Activated T-helper 9 cell treated with anti-CD3 and anti-CD28 coated beads, Interleukin-2, amount 50 U/mL, for 16 hours (primary cell): ENCODE measurements around the gene CMSS1.
"Not testable (repeated sequence)": the region's sequence is repeated elsewhere in the genome, so short reads cannot be mapped to it uniquely, and the experiment has no call there.

ENCODE experiments used
- DNase-seq: peaks from one replicate; pipeline ENCODE4 v3.0.0-alpha.2; 2020; ENCODE audit warnings: low read depth

The CMSS1 gene

DNA sequence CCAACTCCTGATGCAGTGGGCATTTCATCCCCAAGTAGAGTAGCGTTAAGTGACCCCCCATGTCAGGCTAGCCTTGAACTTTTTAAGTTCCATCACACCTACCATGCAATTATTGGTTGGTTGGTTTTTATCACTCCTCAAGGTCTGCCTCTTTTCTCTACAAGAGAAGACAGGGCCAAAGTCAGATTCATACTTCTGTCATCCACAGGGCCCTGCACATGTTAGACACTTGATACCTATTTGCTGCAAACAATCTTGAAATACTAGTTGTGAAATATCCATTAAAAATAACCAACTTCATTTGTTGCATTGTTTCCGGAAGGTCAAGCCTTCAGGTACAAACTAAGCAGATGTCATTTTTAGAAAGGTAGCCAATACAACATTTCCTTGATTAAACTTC, 1.2 kb downstream of the CMSS1 start:
- DNase-seq = no peak

GRCh38 chr3:99823723-99824711, 6.4 kb downstream of the CMSS1 start:
- no peak for DNase-seq

GRCh38 chr3:99825004-99825640, 7.5 kb downstream of the CMSS1 start:
- DNase-seq = no peak

DNA sequence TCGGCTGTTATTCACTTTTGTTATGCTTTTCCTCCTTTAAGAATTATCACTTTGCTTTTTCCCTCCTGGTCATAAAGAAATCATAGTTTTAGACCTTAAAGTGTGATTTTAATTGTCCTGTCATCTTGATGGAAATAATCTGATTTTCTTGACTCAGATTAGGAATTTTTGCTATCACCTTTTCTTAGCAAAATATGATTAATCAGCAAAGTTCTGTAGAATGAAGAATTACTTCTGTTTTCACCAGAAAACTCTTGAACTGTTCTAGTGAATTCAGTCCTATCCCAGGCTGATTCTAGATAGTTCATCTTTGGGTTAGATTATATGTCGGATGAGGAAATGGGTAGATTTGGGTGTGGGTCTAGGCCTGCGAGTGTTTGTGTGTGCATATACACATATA, 12.2 kb downstream of the CMSS1 start:
- DNase-seq = no peak

DNA sequence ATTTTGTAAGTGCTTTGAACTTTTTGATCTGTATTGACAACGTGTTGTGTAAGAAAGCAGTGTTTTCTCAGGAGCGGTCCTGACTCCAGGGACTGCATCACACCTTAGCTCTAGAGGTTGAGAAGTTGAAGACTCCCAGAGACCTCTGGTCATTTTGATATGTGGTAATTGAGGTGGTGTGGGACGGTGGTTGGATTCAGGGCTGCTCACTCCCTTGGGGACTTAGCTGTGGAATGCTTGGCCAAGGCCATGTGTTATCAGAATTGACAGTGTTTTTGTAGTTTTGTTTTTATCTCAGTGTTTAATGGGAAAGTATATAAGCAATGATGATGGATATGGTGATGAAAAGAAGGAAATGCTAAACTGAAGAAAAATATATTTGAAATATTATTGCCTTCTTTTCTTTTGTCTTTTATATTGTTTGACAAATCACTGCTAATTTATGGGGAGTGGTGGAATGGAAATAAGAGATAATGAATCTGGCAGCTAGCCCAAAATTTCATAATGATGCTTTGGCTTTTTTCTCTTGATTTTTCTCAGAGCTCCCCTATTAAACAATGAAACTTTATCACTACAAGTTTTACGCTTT, 16.0 kb downstream of the CMSS1 start:
- DNase-seq = no peak

GRCh38 chr3:99834211-99834957, 16.7 kb downstream of the CMSS1 start:
- DNase-seq = no peak

- no peak for DNase-seq
Measured at GRCh38 chr3:99836681-99837080, 19.0 kb downstream of the CMSS1 start.

- no peak for DNase-seq
Measured at GRCh38 chr3:99837715-99838114, 20.1 kb downstream of the CMSS1 start.

DNA sequence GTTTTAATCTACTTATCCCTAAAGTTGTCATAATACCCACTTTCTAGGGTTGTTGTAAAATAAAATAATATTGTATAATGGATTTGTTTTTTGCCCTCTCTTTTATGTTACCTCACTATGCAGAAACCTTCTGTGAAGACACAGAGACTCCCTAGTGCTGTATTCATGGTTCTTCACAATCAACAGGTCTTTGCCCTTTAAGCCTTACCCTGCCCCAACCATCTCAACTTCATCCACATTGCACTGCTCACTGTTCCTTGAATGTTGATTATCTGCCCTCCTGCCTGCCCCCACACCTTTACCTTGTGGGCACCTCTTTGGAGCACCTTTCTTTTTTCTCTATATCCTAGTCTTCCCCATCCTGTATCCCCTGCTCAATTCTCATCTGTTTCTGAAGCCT, 21.1 kb downstream of the CMSS1 start:
- no peak for DNase-seq

- DNase-seq = no peak
Measured at GRCh38 chr3:99839613-99840012, 22.0 kb downstream of the CMSS1 start.

- not testable (repeated sequence) for DNase-seq
Measured at GRCh38 chr3:99841949-99842348, 24.3 kb downstream of the CMSS1 start.

DNA sequence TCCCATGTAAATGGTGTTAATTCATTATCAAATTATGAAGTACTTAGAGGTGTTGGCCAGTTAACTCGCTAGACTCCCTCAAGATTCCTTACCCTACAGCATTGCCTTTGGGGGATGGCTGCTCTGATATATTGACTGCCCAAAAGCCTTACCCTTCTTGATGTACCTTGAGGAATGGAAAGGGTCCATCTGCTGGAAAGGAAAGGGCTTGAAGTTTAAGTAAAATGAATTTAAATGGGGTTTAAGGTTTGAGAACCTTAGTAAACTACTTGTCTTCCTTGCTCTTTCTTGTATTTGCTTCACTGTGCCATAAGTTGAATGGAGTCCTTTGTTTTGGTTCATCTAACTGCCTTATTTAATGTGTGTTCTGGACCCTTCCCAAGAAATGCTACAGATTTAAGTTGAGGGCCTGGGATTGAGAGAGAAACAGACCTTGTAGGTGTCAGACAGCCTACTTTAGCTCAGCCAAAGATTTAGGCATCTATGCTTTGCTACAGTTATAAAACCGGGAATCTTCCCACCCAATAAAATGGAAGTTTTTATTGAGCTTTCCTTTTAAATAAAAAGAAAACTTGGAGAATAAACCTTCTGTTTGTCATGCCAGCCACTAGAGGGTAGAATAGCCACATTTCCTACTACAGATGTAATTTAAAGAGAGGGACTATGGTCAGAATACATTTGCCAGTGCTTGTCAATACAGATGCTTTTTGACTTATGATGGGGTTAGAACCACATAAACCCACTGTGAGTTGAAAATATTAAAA, 25.3 kb downstream of the CMSS1 start:
- no peak for DNase-seq

GRCh38 chr3:99843590-99844258, 26.1 kb downstream of the CMSS1 start:
- DNase-seq = no peak

- DNase-seq = no peak
Measured at GRCh38 chr3:99845331-99845730, 27.7 kb downstream of the CMSS1 start.

- DNase-seq = no peak
Measured at GRCh38 chr3:99845999-99846398, 28.3 kb downstream of the CMSS1 start.

GRCh38 chr3:99846477-99847160, 29.0 kb downstream of the CMSS1 start:
- no peak for DNase-seq

GRCh38 chr3:99848433-99848832, 30.8 kb downstream of the CMSS1 start:
- no peak for DNase-seq

DNA sequence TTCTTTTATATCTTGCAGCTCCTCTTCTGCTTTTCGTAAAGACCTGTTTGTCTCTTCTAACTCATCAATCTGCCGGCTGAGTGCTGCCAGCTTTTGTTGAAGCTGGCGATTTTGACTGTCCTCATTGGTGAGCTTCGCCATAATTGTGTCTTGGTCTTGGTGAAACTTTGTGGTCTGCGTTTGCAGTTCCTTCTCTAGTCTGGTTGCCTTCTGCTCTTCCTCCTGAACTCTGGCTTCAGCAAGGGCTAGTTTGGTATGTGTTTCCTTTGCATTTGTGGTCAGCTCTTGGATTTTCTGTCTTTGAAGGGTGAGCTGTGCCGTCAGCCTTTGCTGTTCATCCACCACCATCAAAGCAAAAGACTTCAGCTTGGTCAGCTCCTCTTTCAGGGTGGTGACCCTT, 32.9 kb downstream of the CMSS1 start:
- no peak for DNase-seq

- no peak for DNase-seq
Measured at GRCh38 chr3:99851955-99852354, 34.3 kb downstream of the CMSS1 start.

DNA sequence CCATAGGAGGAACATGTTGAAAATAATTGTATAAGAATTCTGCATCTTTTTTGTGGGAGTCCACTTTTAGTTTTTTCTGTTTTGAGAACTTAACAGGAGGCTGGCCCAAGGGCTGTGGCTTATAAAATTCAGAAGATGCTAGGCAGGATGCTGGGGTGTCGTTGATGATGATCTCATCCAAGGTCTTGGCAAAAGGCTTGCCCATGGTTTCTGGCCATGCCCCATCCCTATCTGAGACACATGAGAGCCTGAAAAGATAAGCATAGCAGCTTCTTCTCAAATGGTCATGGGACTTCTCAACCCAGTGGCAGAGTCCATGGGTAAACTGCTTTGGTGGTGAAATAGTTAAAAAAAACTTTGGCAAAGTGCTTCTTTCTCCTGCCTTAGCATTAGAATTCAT, 35.2 kb downstream of the CMSS1 start:
- no peak for DNase-seq
